HL-60 (cell line): ENCODE results near the gene PTPRN2.

Experiments
- CTCF ChIP-seq: IDR thresholded peaks from one replicate; pipeline ENCODE4 v1.5.1; 2011; ENCODE audit warnings: low read length, control low read depth, inconsistent platforms; ENCODE audit not compliant: insufficient read depth
- GABPA ChIP-seq: IDR thresholded peaks from 2 replicates; pipeline ENCODE4 v1.6.1; 2012; ENCODE audit warnings: low read depth
- POLR2AphosphoS5 ChIP-seq: IDR thresholded peaks from 2 replicates; pipeline ENCODE4 v1.6.1; 2012; ENCODE audit warnings: low read depth
- REST ChIP-seq: IDR thresholded peaks from 2 replicates; pipeline ENCODE4 v1.6.1; 2012; ENCODE audit warnings: low read depth; ENCODE audit not compliant: insufficient replicate concordance

- TF ChIP-seq CTCF (no peak), REST (no peak), POLR2AphosphoS5 (no peak), GABPA (no peak)
Observed at GRCh38 chr7:158257001-158257400, 330.6 kb downstream of the PTPRN2 start.
